WTC11 (cell line): ENCODE measurements around the gene TFDP1. TPM values are rescaled to one million over a fixed set of nuclear protein-coding genes. Genes with fewer than 3 reads are reported as not detected.

Experiments
- ATAC-seq: fragments of 200-7000 bp; cut with Tn5 transposase; 2 replicates; pipeline ENCODE4 v1.10.0; 2021; ENCODE audit warnings: mild to moderate bottlenecking, moderate library complexity
- CTCF ChIA-PET: fragments of 300-600 bp; sonication (Branson Sonifier 250); formaldehyde crosslinking; loops from one replicate; lab custom pipeline; 2021; ENCODE audit warnings: antibody characterized with exemption; lab: Charles Lee
- POLR2A ChIA-PET: fragments of 350-600 bp; sonication (Branson Sonifier 250); formaldehyde crosslinking; loops from one replicate; lab custom pipeline; 2021; ENCODE audit warnings: antibody characterized with exemption; lab: Charles Lee
- DNase-seq: peaks from one replicate; pipeline ENCODE4 v3.0.0; 2021; ENCODE audit warnings: low spot score
- H3K27ac Mint-ChIP-seq: 2 replicates; pipeline ENCODE4 v1.8.0; 2021; ENCODE audit warnings: mixed read lengths
- H3K27me3 Mint-ChIP-seq: 2 replicates; pipeline ENCODE4 v1.8.0; 2021; ENCODE audit warnings: low read depth, mild to moderate bottlenecking, moderate library complexity, mixed read lengths
- H3K36me3 Mint-ChIP-seq: 2 replicates; pipeline ENCODE4 v1.8.0; 2021; ENCODE audit warnings: mixed read lengths
- H3K4me1 Mint-ChIP-seq: 2 replicates; pipeline ENCODE4 v1.8.0; 2022; ENCODE audit warnings: mixed read lengths
- H3K4me3 Mint-ChIP-seq: 2 replicates; pipeline ENCODE4 v1.8.0; 2021; ENCODE audit warnings: mild to moderate bottlenecking, moderate library complexity, mixed read lengths
- H3K9me3 Mint-ChIP-seq: 2 replicates; pipeline ENCODE4 v1.8.0; 2021; ENCODE audit warnings: mixed read lengths
- GTF2I ChIP-seq: fragments of 250-450 bp; sonication (Bioruptor Pico); conservative IDR thresholded peaks from 2 replicates; pipeline ENCODE4 v1.4.0; 2021; ENCODE audit warnings: mild to moderate bottlenecking
- IRF2 ChIP-seq: sonication (generic); formaldehyde crosslinking; IDR thresholded peaks from 2 replicates; pipeline ENCODE4 v1.8.0; 2022; ENCODE audit warnings: low read depth, missing genetic modification reagents, borderline replicate concordance
- KAT7 ChIP-seq: sonication (generic); formaldehyde crosslinking; IDR thresholded peaks from 2 replicates; pipeline ENCODE4 v1.8.1; 2023; ENCODE audit warnings: missing genetic modification reagents, mild to moderate bottlenecking, borderline replicate concordance
- NR2C2 ChIP-seq: sonication (generic); formaldehyde crosslinking; IDR thresholded peaks from 2 replicates; pipeline ENCODE4 v1.8.0; 2022; ENCODE audit warnings: mild to moderate bottlenecking, missing genetic modification reagents
- NR3C1 ChIP-seq: sonication (generic); formaldehyde crosslinking; conservative IDR thresholded peaks from 2 replicates; pipeline ENCODE4 v1.8.1; 2023; ENCODE audit warnings: low read depth, mild to moderate bottlenecking, missing genetic modification reagents
- OVOL2 ChIP-seq: fragments of 250-450 bp; sonication (Bioruptor Pico); IDR thresholded peaks from 2 replicates; pipeline ENCODE4 v1.9.0; 2021; ENCODE audit warnings: mild to moderate bottlenecking, borderline replicate concordance
- ZBTB43 ChIP-seq: sonication (generic); formaldehyde crosslinking; IDR thresholded peaks from 2 replicates; pipeline ENCODE4 v1.8.1; 2023; ENCODE audit warnings: mild to moderate bottlenecking, missing genetic modification reagents
- ZNF232 ChIP-seq: sonication (generic); formaldehyde crosslinking; IDR thresholded peaks from 2 replicates; pipeline ENCODE4 v1.8.0; 2022; ENCODE audit warnings: mild to moderate bottlenecking, missing genetic modification reagents
- ZNF532 ChIP-seq: fragments of 250-450 bp; sonication (Bioruptor Pico); IDR thresholded peaks from 2 replicates; pipeline ENCODE4 v1.9.0; 2021; ENCODE audit warnings: mild to moderate bottlenecking, borderline replicate concordance
- total RNA-seq: library from RNA; stranded (reverse); gene quantifications from 3 replicates; pipeline ENCODE4 v1.2.3, GENCODE V29; 2021
- TF ChIP-seq, protein P1 (sequence below): sonication (generic); formaldehyde crosslinking; IDR thresholded peaks from 2 replicates; pipeline ENCODE4 v1.8.0; 2023; ENCODE audit warnings: missing genetic modification reagents, mild to moderate bottlenecking, borderline replicate concordance
- TF ChIP-seq, protein P2 (sequence below): sonication (generic); formaldehyde crosslinking; IDR thresholded peaks from 2 replicates; pipeline ENCODE4 v1.8.1; 2023; ENCODE audit warnings: mild to moderate bottlenecking, missing genetic modification reagents
- TF ChIP-seq, protein P3 (sequence below): sonication (generic); formaldehyde crosslinking; IDR thresholded peaks from 2 replicates; pipeline ENCODE4 v1.8.0; 2022; ENCODE audit warnings: mild to moderate bottlenecking, missing genetic modification reagents
- TF ChIP-seq, protein P4 (sequence below): sonication (generic); formaldehyde crosslinking; IDR thresholded peaks from 2 replicates; pipeline ENCODE4 v1.8.0; 2022; ENCODE audit warnings: missing genetic modification reagents

Gene TFDP1
- total RNA-seq, 1 experiment from 2014 or later = 61.2 TPM

GRCh38 chr13:113632706-113633484, 48.3 kb downstream of the TFDP1 start (continued):
- no peak for TF ChIP-seq ZNF532
- TF ChIP-seq, protein P1, sequence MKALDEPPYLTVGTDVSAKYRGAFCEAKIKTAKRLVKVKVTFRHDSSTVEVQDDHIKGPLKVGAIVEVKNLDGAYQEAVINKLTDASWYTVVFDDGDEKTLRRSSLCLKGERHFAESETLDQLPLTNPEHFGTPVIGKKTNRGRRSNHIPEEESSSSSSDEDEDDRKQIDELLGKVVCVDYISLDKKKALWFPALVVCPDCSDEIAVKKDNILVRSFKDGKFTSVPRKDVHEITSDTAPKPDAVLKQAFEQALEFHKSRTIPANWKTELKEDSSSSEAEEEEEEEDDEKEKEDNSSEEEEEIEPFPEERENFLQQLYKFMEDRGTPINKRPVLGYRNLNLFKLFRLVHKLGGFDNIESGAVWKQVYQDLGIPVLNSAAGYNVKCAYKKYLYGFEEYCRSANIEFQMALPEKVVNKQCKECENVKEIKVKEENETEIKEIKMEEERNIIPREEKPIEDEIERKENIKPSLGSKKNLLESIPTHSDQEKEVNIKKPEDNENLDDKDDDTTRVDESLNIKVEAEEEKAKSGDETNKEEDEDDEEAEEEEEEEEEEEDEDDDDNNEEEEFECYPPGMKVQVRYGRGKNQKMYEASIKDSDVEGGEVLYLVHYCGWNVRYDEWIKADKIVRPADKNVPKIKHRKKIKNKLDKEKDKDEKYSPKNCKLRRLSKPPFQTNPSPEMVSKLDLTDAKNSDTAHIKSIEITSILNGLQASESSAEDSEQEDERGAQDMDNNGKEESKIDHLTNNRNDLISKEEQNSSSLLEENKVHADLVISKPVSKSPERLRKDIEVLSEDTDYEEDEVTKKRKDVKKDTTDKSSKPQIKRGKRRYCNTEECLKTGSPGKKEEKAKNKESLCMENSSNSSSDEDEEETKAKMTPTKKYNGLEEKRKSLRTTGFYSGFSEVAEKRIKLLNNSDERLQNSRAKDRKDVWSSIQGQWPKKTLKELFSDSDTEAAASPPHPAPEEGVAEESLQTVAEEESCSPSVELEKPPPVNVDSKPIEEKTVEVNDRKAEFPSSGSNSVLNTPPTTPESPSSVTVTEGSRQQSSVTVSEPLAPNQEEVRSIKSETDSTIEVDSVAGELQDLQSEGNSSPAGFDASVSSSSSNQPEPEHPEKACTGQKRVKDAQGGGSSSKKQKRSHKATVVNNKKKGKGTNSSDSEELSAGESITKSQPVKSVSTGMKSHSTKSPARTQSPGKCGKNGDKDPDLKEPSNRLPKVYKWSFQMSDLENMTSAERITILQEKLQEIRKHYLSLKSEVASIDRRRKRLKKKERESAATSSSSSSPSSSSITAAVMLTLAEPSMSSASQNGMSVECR (CRISPR knock-in tag) = no peak
- no peak for TF ChIP-seq OVOL2 (CRISPR knock-in tag)

DNA sequence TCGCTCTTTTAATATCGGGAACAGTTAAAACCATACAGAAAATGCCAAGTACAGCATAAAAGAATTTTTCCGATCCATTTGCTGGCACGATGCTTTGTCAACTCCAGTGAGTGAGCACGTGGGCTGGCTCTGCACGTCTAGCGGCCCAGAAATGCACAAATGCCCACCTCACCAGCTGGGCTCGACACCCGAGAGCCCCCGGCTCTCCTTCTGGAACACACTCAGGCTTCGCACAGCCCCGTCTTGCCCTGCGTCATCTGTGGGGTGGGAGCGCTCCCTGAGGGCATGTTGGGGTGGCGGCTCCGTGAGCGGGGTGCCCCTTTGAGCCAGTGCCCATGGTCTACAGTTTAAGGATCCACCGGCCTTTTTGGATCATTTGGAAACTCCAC, 48.9 kb downstream of the TFDP1 start:
- no peak for ATAC-seq
- no peaks in the 10 kb centered on the region for H3K4me1 Mint-ChIP-seq
- no peaks in the 10 kb centered on the region for H3K9me3 Mint-ChIP-seq
- H3K27me3 Mint-ChIP-seq = no peaks in the 10 kb centered on the region
- DNase-seq = no peak
- ChIA-PET CTCF (no interaction called here), POLR2A (no interaction called here)
- peaks cover 59% of the 10 kb centered on the region for H3K36me3 Mint-ChIP-seq
- TF ChIP-seq GTF2I (no peak), IRF2 (CRISPR knock-in tag) (no peak), ZNF232 (CRISPR knock-in tag) (no peak)
- no peak overlapping the region for H3K4me3 Mint-ChIP-seq
- H3K27ac Mint-ChIP-seq = no peak overlapping the region

GRCh38 chr13:113634279-113635047, 49.9 kb downstream of the TFDP1 start:
- POLR2A ChIA-PET = no interaction called here
- CTCF ChIA-PET = no interaction called here
- TF ChIP-seq ZBTB43 = no peak
- TF ChIP-seq GTF2I = no peak
- TF ChIP-seq, protein P2, sequence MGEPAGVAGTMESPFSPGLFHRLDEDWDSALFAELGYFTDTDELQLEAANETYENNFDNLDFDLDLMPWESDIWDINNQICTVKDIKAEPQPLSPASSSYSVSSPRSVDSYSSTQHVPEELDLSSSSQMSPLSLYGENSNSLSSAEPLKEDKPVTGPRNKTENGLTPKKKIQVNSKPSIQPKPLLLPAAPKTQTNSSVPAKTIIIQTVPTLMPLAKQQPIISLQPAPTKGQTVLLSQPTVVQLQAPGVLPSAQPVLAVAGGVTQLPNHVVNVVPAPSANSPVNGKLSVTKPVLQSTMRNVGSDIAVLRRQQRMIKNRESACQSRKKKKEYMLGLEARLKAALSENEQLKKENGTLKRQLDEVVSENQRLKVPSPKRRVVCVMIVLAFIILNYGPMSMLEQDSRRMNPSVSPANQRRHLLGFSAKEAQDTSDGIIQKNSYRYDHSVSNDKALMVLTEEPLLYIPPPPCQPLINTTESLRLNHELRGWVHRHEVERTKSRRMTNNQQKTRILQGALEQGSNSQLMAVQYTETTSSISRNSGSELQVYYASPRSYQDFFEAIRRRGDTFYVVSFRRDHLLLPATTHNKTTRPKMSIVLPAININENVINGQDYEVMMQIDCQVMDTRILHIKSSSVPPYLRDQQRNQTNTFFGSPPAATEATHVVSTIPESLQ (CRISPR knock-in tag) = no peak
- TF ChIP-seq, protein P3, sequence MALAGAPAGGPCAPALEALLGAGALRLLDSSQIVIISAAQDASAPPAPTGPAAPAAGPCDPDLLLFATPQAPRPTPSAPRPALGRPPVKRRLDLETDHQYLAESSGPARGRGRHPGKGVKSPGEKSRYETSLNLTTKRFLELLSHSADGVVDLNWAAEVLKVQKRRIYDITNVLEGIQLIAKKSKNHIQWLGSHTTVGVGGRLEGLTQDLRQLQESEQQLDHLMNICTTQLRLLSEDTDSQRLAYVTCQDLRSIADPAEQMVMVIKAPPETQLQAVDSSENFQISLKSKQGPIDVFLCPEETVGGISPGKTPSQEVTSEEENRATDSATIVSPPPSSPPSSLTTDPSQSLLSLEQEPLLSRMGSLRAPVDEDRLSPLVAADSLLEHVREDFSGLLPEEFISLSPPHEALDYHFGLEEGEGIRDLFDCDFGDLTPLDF (CRISPR knock-in tag) = no peak
- TF ChIP-seq, protein P4, sequence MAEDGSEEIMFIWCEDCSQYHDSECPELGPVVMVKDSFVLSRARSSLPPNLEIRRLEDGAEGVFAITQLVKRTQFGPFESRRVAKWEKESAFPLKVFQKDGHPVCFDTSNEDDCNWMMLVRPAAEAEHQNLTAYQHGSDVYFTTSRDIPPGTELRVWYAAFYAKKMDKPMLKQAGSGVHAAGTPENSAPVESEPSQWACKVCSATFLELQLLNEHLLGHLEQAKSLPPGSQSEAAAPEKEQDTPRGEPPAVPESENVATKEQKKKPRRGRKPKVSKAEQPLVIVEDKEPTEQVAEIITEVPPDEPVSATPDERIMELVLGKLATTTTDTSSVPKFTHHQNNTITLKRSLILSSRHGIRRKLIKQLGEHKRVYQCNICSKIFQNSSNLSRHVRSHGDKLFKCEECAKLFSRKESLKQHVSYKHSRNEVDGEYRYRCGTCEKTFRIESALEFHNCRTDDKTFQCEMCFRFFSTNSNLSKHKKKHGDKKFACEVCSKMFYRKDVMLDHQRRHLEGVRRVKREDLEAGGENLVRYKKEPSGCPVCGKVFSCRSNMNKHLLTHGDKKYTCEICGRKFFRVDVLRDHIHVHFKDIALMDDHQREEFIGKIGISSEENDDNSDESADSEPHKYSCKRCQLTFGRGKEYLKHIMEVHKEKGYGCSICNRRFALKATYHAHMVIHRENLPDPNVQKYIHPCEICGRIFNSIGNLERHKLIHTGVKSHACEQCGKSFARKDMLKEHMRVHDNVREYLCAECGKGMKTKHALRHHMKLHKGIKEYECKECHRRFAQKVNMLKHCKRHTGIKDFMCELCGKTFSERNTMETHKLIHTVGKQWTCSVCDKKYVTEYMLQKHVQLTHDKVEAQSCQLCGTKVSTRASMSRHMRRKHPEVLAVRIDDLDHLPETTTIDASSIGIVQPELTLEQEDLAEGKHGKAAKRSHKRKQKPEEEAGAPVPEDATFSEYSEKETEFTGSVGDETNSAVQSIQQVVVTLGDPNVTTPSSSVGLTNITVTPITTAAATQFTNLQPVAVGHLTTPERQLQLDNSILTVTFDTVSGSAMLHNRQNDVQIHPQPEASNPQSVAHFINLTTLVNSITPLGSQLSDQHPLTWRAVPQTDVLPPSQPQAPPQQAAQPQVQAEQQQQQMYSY = no peak
- no peak for TF ChIP-seq NR3C1 (CRISPR knock-in tag)
- no peak for TF ChIP-seq NR2C2 (CRISPR knock-in tag)
- TF ChIP-seq KAT7 (CRISPR knock-in tag) = no peak
- H3K4me1 Mint-ChIP-seq = no peaks in the 10 kb centered on the region
- no peak for DNase-seq
- H3K9me3 Mint-ChIP-seq = no peaks in the 10 kb centered on the region
- H3K36me3 Mint-ChIP-seq = peaks cover 64% of the 10 kb centered on the region
- H3K4me3 Mint-ChIP-seq = no peak overlapping the region
- ATAC-seq = no peak
- no peak overlapping the region for H3K27ac Mint-ChIP-seq
- H3K27me3 Mint-ChIP-seq = no peaks in the 10 kb centered on the region
